ENCODE data around the gene FRMPD2.

- no peak for TF ChIP-seq CTCF (IDR thresholded peaks at IDR 0.05)
- TF ChIP-seq BHLHE40 (IDR thresholded peaks at IDR 0.05; ENCODE audit: low read depth, low read length) = no peak
- TF ChIP-seq RFX5 (IDR thresholded peaks at IDR 0.05) = no peak
- no peak for TF ChIP-seq POLR2A (IDR thresholded peaks at IDR 0.05; ENCODE audit: low read length)
These were observed 25.3 kb downstream of the FRMPD2 start for GRCh38 chr10:48249004-48249762.

Measured in A549 (cell line).